Mesendoderm (in vitro differentiated cells): Measurements from ENCODE around the gene ZNF846. TPM values are rescaled to one million over a fixed set of nuclear protein-coding genes. Genes with fewer than 3 reads are reported as not detected.

Experiments used
- DNase-seq: peaks from one replicate; pipeline ENCODE4 v3.0.0; 2013
- H2AK5ac ChIP-seq: 2 replicates; pipeline ENCODE4 v1.6.1; 2013; ENCODE audit warnings: low read length, inconsistent platforms
- H2BK120ac ChIP-seq: 2 replicates; pipeline ENCODE4 v1.6.1; 2013; ENCODE audit warnings: low read depth, mild to moderate bottlenecking, low read length, moderate library complexity, mixed read lengths
- H2BK15ac ChIP-seq: replicated peaks from 2 replicates; pipeline ENCODE4 v1.6.1; 2013; ENCODE audit warnings: low read depth, mild to moderate bottlenecking, moderate library complexity
- H2BK5ac ChIP-seq: 2 replicates; pipeline ENCODE4 v1.6.1; 2013; ENCODE audit warnings: low read length, inconsistent platforms
- H3K18ac ChIP-seq: 2 replicates; pipeline ENCODE4 v1.6.1; 2013; ENCODE audit warnings: mild to moderate bottlenecking, low read length, mixed read lengths
- H3K23ac ChIP-seq: one replicate; pipeline ENCODE4 v1.6.1; 2013; ENCODE audit warnings: low read length
- H3K27ac ChIP-seq: 2 replicates; pipeline ENCODE4 v1.5.1; 2013; ENCODE audit warnings: low read depth, mild to moderate bottlenecking, inconsistent platforms, low read length, moderate library complexity
- H3K27me3 ChIP-seq: 2 replicates; pipeline ENCODE4 v1.6.1; 2013; ENCODE audit warnings: low read length, control low read depth, mild to moderate bottlenecking, inconsistent platforms; ENCODE audit not compliant: insufficient read depth, poor library complexity
- H3K36me3 ChIP-seq: 2 replicates; pipeline ENCODE4 v1.6.1; 2013; ENCODE audit warnings: low read length, inconsistent platforms; ENCODE audit not compliant: control insufficient read depth, insufficient read depth
- H3K4ac ChIP-seq: one replicate; pipeline ENCODE4 v1.6.1; 2013; ENCODE audit warnings: low read depth, mild to moderate bottlenecking, low read length, moderate library complexity
- H3K4me1 ChIP-seq: 2 replicates; pipeline ENCODE4 v1.6.1; 2013; ENCODE audit warnings: low read depth, low read length, inconsistent platforms; ENCODE audit not compliant: control insufficient read depth
- H3K4me2 ChIP-seq: 2 replicates; pipeline ENCODE4 v1.6.1; 2013; ENCODE audit warnings: low read length
- H3K4me3 ChIP-seq: 2 replicates; pipeline ENCODE4 v1.5.1; 2013; ENCODE audit warnings: mild to moderate bottlenecking, low read length
- H3K56ac ChIP-seq: one replicate; pipeline ENCODE4 v1.6.1; 2013; ENCODE audit warnings: low read length
- H3K79me1 ChIP-seq: 2 replicates; pipeline ENCODE4 v1.6.1; 2013; ENCODE audit warnings: low read length, inconsistent platforms
- H3K79me2 ChIP-seq: 2 replicates; pipeline ENCODE4 v1.6.1; 2013; ENCODE audit warnings: mild to moderate bottlenecking, low read length; ENCODE audit not compliant: control insufficient read depth, insufficient read depth
- H3K9ac ChIP-seq: 2 replicates; pipeline ENCODE4 v1.6.1; 2013; ENCODE audit warnings: low read length, inconsistent platforms
- H4K5ac ChIP-seq: one replicate; pipeline ENCODE4 v1.6.1; 2013; ENCODE audit warnings: low read length
- H4K8ac ChIP-seq: one replicate; pipeline ENCODE4 v1.6.1; 2013; ENCODE audit warnings: low read depth, mild to moderate bottlenecking, control low read depth, low read length, moderate library complexity
- WGBS: extraction: QIAGEN DNeasy Blood & Tissue Kit; methylation state at CpG from one replicate; pipeline ENCODE4 v1.1.7; 2013; ENCODE audit warnings: low lambda C conversion rate, missing lambda C conversion rate; ENCODE audit not compliant: insufficient coverage; ENCODE audit errors: extremely low coverage; 5-methylcytosine and 5-hydroxymethylcytosine counted together
- polyA plus RNA-seq, 2 experiments: library from polyadenylated mRNA; stranded (reverse); fragments of 200-250 nt; gene quantifications; one replicate each; pipeline ENCODE4 v1.2.3, GENCODE V29; 2013

The ZNF846 gene
- polyA plus RNA-seq (2013, experiment 1 of 2), result 5.3 TPM
- polyA plus RNA-seq (2013, experiment 2 of 2), result 4.5 TPM

DNA sequence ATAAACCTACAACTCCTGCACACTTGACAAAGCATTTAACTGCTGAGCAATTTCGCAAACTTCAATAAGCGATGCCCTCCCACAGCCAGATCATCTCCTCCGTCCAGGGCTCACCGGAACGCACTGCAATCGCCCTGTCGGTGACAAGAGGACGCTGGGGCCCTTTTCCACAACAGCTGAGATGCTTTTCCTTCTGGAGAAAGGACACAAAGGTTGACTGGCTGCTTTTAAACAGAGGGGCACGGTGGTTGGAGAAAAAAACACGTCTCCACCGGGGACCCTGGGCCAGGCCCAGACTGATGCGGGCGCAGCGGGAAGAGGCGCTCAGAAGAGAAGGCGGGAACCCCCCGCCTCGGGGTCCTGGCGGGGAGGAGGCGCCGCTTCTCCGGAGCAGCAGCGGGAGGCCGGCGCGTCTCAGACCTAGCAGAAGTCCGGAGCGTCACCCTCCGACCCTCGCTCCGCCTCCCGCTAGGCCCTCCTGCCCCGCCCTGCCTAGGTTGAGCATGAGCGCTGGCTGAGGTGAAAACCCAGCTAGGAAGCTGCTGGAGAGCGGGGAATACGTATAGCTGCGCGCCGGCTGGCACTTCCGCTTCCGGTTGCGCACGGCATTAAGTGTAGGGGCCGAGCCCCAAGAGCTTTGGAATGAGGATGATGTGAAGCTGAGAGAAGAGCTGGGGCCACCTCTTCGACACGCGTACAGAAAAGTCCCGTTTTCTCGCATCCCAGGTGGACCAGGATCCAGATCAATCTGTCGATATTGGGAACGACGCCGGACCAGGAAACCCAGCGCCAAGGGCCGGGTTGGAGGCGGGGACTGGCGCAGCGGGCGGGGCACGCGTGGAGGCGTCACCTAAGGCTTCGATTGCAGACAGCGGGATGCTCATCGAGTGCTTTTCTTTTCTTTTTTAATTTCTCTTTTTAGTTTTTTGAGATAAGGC lies at the start of gene ZNF846:
TSS of gene ZNF846 (minus strand) at position 564 of the 938 bp plus-strand sequence. CDS start 3,788 bp downstream, outside the sequence.
- no peak within 1 kb of the TSS for H4K5ac ChIP-seq
- H3K79me2 ChIP-seq, result no peaks in the 10 kb centered on the region
- H4K8ac ChIP-seq, result peak within 1 kb of the TSS; percentile 93
- peak within 1 kb of the TSS; percentile 59 for H3K4me3 ChIP-seq
- H3K23ac ChIP-seq, result peak within 1 kb of the TSS; percentile 2
- H3K9ac ChIP-seq, result peak within 1 kb of the TSS; percentile 80
- H2BK15ac ChIP-seq, result no peak within 1 kb of the TSS
- peak within 1 kb of the TSS; percentile 72 for H3K4ac ChIP-seq
- H2BK5ac ChIP-seq, result peak within 1 kb of the TSS; percentile 24
- no CpG with 5 or more reads among the region's 65 CpGs for WGBS
- DNase-seq, result peak; percentile 99
- H3K56ac ChIP-seq, result peak within 1 kb of the TSS; percentile 92
- peak within 1 kb of the TSS; percentile 49 for H3K4me2 ChIP-seq
- H3K27me3 ChIP-seq, result no peaks in the 10 kb centered on the region
- H3K18ac ChIP-seq, result peak within 1 kb of the TSS; percentile 88
- no peaks in the 10 kb centered on the region for H3K79me1 ChIP-seq
- no peak within 1 kb of the TSS for H2AK5ac ChIP-seq
- H2BK120ac ChIP-seq, result no peak within 1 kb of the TSS
- no peaks in the 10 kb centered on the region for H3K36me3 ChIP-seq
- H3K4me1 ChIP-seq, result no peaks in the 10 kb centered on the region
- peak within 1 kb of the TSS; percentile 68 for H3K27ac ChIP-seq

DNA sequence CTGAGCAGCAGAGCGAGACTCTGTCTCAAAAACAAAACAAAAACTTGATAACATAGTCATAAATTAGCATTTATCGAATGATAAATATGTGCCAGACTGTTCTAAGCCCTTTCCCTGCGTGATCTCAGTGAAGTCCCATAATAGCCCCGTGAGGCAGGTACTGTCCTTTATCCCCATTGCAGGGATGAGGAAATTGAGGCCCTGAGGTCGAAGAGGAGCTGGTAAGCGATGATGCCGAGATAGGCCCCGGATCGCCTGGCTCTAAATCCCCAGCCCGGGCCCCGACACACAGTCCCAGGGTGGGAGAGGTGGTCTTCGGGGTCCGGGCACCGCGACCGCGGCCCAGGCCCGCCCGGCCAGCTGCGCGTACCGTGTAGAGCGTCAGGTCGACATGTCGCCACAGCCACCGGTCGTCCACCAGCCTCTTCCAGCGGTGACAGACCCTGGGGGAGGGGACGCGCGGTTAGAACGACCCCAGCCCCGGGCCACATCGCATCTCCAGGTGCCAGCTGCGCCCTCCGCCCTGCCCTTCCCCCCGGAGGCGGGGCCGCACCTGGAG lies 49.7 kb upstream of the ZNF846 start:
- Histone ChIP-seq H2AK5ac (no peak overlapping the region), H3K36me3 (no peaks in the 10 kb centered on the region), H3K18ac (no peak overlapping the region), H3K23ac (no peak overlapping the region), H3K79me1 (peaks cover 8% of the 10 kb centered on the region), H3K27ac (no peak overlapping the region), H2BK120ac (no peak overlapping the region), H4K5ac (no peak overlapping the region), H3K79me2 (peaks cover 19% of the 10 kb centered on the region), H3K27me3 (no peaks in the 10 kb centered on the region), H2BK5ac (no peak overlapping the region), H3K9ac (peak overlapping the region; percentile 98), H4K8ac (no peak overlapping the region), H3K4me3 (peak overlapping the region; percentile 96), H3K4me2 (peak overlapping the region; percentile 96), H3K4ac (peak overlapping the region; percentile 17), H2BK15ac (no peak overlapping the region), H3K4me1 (no peaks in the 10 kb centered on the region), H3K56ac (peak overlapping the region; percentile 97)
- no peak for DNase-seq
- WGBS, result no CpG with 5 or more reads among the region's 39 CpGs

DNA sequence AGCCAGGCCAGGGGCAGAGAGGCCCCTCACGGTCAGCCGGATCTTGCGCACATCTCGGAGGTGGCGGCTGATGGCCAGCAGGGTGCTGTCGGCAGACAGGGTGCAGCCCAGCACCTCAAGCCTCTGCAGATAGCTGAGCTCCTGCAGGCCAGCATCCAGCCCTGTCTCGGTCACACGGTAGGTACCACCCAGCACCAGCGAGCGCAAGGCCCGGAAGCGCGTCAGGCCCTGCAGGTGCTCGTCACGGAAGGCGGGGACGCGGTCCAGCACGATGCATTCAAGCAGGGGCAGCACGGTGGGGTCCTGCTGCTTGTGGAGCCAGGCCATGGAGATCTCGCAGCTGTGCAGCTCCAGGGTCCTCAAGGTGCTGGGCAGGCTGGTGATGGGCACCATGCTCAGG lies 42.6 kb upstream of the ZNF846 start:
- H3K4me3 ChIP-seq, result no peak overlapping the region
- H4K5ac ChIP-seq, result no peak overlapping the region
- H3K56ac ChIP-seq, result no peak overlapping the region
- H3K79me1 ChIP-seq, result no peaks in the 10 kb centered on the region
- no peak overlapping the region for H2BK120ac ChIP-seq
- H3K18ac ChIP-seq, result no peak overlapping the region
- H3K4me2 ChIP-seq, result no peak overlapping the region
- no peak overlapping the region for H2BK15ac ChIP-seq
- H3K79me2 ChIP-seq, result peaks cover 2% of the 10 kb centered on the region
- H2BK5ac ChIP-seq, result no peak overlapping the region
- H4K8ac ChIP-seq, result no peak overlapping the region
- no peak overlapping the region for H3K27ac ChIP-seq
- H3K27me3 ChIP-seq, result no peaks in the 10 kb centered on the region
- WGBS, result no CpG with 5 or more reads among the region's 21 CpGs
- H3K9ac ChIP-seq, result no peak overlapping the region
- DNase-seq, result no peak
- no peaks in the 10 kb centered on the region for H3K4me1 ChIP-seq
- H3K4ac ChIP-seq, result no peak overlapping the region
- no peak overlapping the region for H3K23ac ChIP-seq
- no peak overlapping the region for H2AK5ac ChIP-seq
- peaks cover 11% of the 10 kb centered on the region for H3K36me3 ChIP-seq

DNA sequence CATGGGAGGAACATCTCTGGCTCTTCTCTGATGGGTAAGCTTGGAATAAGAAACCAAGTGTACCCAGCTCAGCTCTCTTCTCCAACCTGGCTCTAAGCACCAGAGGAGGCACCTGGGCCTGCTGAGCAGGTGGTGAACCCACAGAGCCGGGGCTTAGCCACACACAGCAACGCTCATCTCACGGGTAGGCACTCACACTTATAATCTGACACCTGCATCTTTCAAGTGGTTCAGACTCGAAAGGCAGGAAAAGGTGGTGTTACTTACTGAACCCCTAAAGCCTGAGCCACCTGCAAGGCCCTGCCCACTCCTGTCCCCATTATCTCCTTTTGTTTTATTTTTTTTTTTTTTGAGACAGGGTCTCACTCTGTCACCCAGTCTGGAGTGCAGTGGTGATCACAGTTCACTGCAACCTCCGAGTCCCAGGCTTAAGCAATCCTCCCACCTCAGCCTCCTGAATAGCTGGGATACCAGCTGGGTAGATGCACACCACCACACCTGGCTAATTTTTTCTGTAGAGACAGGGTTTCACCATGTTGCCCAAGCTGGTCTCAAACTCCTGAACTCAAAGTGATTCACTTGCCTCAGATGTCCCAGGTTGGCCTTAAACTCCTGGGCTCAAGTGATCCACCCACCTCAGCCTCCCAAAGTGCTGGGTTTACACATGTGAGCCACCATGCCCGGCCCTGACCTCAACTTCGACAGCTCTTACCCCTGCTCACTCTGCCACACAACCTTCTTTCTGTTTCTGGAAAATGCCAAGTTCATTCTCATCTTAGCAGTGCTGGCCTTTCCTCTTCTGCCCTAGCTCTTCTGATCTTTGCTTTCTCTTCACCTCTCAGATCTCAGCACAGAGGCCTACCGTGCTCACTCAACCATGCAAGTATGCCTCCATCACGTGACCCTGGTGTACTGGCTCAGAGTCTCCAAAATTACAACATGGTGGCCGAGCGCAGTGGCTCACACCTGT lies 40.6 kb upstream of the ZNF846 start:
- Histone ChIP-seq H4K5ac (no peak overlapping the region), H2AK5ac (no peak overlapping the region), H3K36me3 (peaks cover 11% of the 10 kb centered on the region), H3K4ac (no peak overlapping the region), H3K27ac (no peak overlapping the region), H3K4me3 (no peak overlapping the region), H3K23ac (no peak overlapping the region), H3K27me3 (no peaks in the 10 kb centered on the region), H4K8ac (no peak overlapping the region), H2BK5ac (no peak overlapping the region), H3K18ac (no peak overlapping the region), H3K56ac (no peak overlapping the region), H2BK15ac (no peak overlapping the region), H3K4me2 (no peak overlapping the region), H3K79me2 (no peaks in the 10 kb centered on the region), H2BK120ac (no peak overlapping the region), H3K4me1 (no peaks in the 10 kb centered on the region), H3K79me1 (no peaks in the 10 kb centered on the region), H3K9ac (no peak overlapping the region)
- DNase-seq, result no peak
- WGBS, result no CpG with 5 or more reads among the region's 11 CpGs

DNA sequence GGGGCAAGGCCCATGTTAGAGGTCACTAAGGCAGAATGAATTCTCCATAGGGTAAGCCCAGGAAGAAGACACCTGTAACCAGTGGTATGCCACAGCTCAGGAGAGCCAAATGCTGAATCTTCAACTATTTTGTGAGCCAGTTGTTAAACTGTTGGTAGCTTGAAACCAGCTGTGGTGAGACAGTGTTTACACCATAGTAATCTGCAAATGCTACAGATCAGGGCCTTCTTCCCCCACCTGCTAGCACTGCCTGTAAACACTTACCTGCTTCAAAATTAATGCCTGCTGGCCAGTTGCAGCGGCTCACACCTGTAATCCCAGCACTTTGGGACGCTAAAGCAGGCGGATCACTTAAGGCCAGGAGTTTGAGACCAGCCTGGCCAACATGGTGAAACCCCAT lies 38.3 kb upstream of the ZNF846 start:
- Histone ChIP-seq H3K27me3 (no peaks in the 10 kb centered on the region), H2BK5ac (no peak overlapping the region), H2BK120ac (no peak overlapping the region), H3K27ac (no peak overlapping the region), H3K4me3 (no peak overlapping the region), H2BK15ac (no peak overlapping the region), H3K79me2 (no peaks in the 10 kb centered on the region), H2AK5ac (no peak overlapping the region), H3K4me1 (no peaks in the 10 kb centered on the region), H3K4ac (no peak overlapping the region), H3K4me2 (no peak overlapping the region), H3K18ac (no peak overlapping the region), H4K5ac (no peak overlapping the region), H3K79me1 (no peaks in the 10 kb centered on the region), H3K56ac (no peak overlapping the region), H4K8ac (no peak overlapping the region), H3K36me3 (peaks cover 13% of the 10 kb centered on the region), H3K23ac (no peak overlapping the region), H3K9ac (no peak overlapping the region)
- no peak for DNase-seq
- WGBS, result no CpG with 5 or more reads among the region's 3 CpGs
